Caco-2 (cell line): ENCODE results near the gene GIT2. TPM values are rescaled to one million over a fixed set of nuclear protein-coding genes. Genes with fewer than 3 reads are reported as not detected.

Experiments used
- BruUV-seq: library from RNA; stranded (reverse); fragments of 400-500 nt; replicated peaks from 2 replicates; lab custom pipeline; 2021; lab: Mats Ljungman, UMichigan
- CTCF ChIA-PET: fragments of 300-600 bp; sonication (Branson Sonifier 250); formaldehyde crosslinking; loops from one replicate; lab custom pipeline; 2022; ENCODE audit warnings: antibody characterized with exemption; lab: Charles Lee
- POLR2A ChIA-PET: fragments of 300-600 bp; sonication (Branson Sonifier 250); formaldehyde crosslinking; loops from one replicate; lab custom pipeline; 2022; ENCODE audit warnings: antibody characterized with exemption; lab: Charles Lee
- DNase-seq, 2 experiments: peaks; one replicate each; pipeline versions ENCODE4 v3.0.0 to v3.0.0-alpha.2; 2020 to 2022
- H3K27me3 ChIP-seq: replicated peaks from 2 replicates; pipeline ENCODE4 v1.6.0; 2011; ENCODE audit warnings: low read length; ENCODE audit not compliant: control insufficient read depth, insufficient read depth
- H3K36me3 ChIP-seq: 2 replicates; pipeline ENCODE4 v1.5.1; 2011; ENCODE audit warnings: low read length; ENCODE audit not compliant: control insufficient read depth, insufficient read depth
- H3K4me1 ChIP-seq: fragments of 250-450 bp; sonication (Bioruptor Pico); 2 replicates; pipeline ENCODE4 v1.5.1; 2020; ENCODE audit warnings: mild to moderate bottlenecking
- H3K4me3 ChIP-seq: 2 replicates; pipeline ENCODE4 v1.5.1; 2011; ENCODE audit warnings: low read depth, mild to moderate bottlenecking, control low read depth, low read length
- H3K9me3 ChIP-seq: fragments of 250-450 bp; sonication (Bioruptor Pico); 2 replicates; pipeline ENCODE4 v1.5.1; 2020; ENCODE audit warnings: mild to moderate bottlenecking, moderate library complexity
- H3K27ac Mint-ChIP-seq: one replicate; pipeline ENCODE4 v1.8.0; 2022; ENCODE audit warnings: mixed read lengths; ENCODE audit not compliant: unreplicated experiment
- H3K27me3 Mint-ChIP-seq: one replicate; pipeline ENCODE4 v1.8.0; 2022; ENCODE audit warnings: mixed read lengths; ENCODE audit not compliant: insufficient read depth, unreplicated experiment
- H3K36me3 Mint-ChIP-seq: one replicate; pipeline ENCODE4 v1.8.0; 2022; ENCODE audit warnings: mild to moderate bottlenecking, mixed read lengths; ENCODE audit not compliant: insufficient read depth, unreplicated experiment
- H3K4me1 Mint-ChIP-seq: one replicate; pipeline ENCODE4 v1.8.0; 2022; ENCODE audit warnings: low read depth, mixed read lengths; ENCODE audit not compliant: unreplicated experiment
- H3K4me3 Mint-ChIP-seq: one replicate; pipeline ENCODE4 v1.8.0; 2022; ENCODE audit warnings: mild to moderate bottlenecking, moderate library complexity, mixed read lengths; ENCODE audit not compliant: unreplicated experiment
- H3K9me3 Mint-ChIP-seq: one replicate; pipeline ENCODE4 v1.8.0; 2022; ENCODE audit warnings: mixed read lengths; ENCODE audit not compliant: unreplicated experiment
- CTCF ChIP-seq, 2 experiments: fragments of 200-600 bp in 1 of 2; IDR thresholded peaks; 1 replicate in 1 of 2; 2 replicates in 1 of 2; pipeline versions ENCODE4 v1.5.1 to v1.8.0; 2011 to 2022; ENCODE audit warnings: antibody characterized with exemption in 1 of 2, control low read depth in 1 of 2, inconsistent platforms in 1 of 2, low read depth in 1 of 2, low read length in 1 of 2, mild to moderate bottlenecking in 1 of 2, moderate library complexity in 1 of 2; ENCODE audit not compliant: insufficient read depth in 1 of 2, severe bottlenecking in 1 of 2, unreplicated experiment in 1 of 2
- intact Hi-C: fragments of 100-400 bp; cut with micrococcal nuclease; formaldehyde crosslinking; loops from one replicate; pipeline ENCODE4 v1.10.0; 2022; ENCODE audit not compliant: unreplicated experiment
- total RNA-seq: library from RNA; stranded (reverse); gene quantifications from 2 replicates; pipeline ENCODE4 v1.2.3, GENCODE V29; 2022

Gene GIT2
- total RNA-seq, 1 experiment from 2014 or later = 29.3 TPM

GRCh38 chr12:109995361-109995685 lies 845 bp downstream of the GIT2 start:
- no TSS peak for BruUV-seq
- Histone ChIP-seq H3K9me3 (no peaks in the 10 kb centered on the region), H3K36me3 (no peaks in the 10 kb centered on the region), H3K4me1 (peaks cover 19% of the 10 kb centered on the region), H3K4me3 (peak overlapping the region; percentile 85), H3K27me3 (no peaks in the 10 kb centered on the region)
- Mint-ChIP-seq H3K27ac (peak overlapping the region; percentile 63), H3K36me3 (peaks cover 14% of the 10 kb centered on the region), H3K4me1 (peaks cover 18% of the 10 kb centered on the region), H3K27me3 (no peaks in the 10 kb centered on the region), H3K9me3 (no peaks in the 10 kb centered on the region), H3K4me3 (peak overlapping the region; percentile 87)
- POLR2A ChIA-PET = no interaction called here
- CTCF ChIA-PET = no interaction called here
- no peak for DNase-seq
- intact Hi-C loops = loop anchor here (5.0 kb wide), 1 partner anchor 42 kb away; no protein-coding TSS in a partner anchor
- TF ChIP-seq CTCF (IDR thresholded peaks at IDR 0.05; ENCODE audit: insufficient read depth in 1 of 2, low read depth in 1 of 2, low read length in 1 of 2, severe bottlenecking in 1 of 2, unreplicated experiment in 1 of 2) = no peak

- Mint-ChIP-seq H3K27ac (no peak overlapping the region), H3K9me3 (no peaks in the 10 kb centered on the region), H3K4me3 (peak overlapping the region; percentile 87), H3K36me3 (peaks cover 11% of the 10 kb centered on the region), H3K4me1 (peaks cover 18% of the 10 kb centered on the region), H3K27me3 (no peaks in the 10 kb centered on the region)
- TF ChIP-seq CTCF (IDR thresholded peaks at IDR 0.05; ENCODE audit: insufficient read depth in 1 of 2, low read depth in 1 of 2, low read length in 1 of 2, severe bottlenecking in 1 of 2, unreplicated experiment in 1 of 2) = no peak
- H3K36me3 ChIP-seq = no peaks in the 10 kb centered on the region
- ChIA-PET CTCF (interaction anchor here (0.6 kb wide), 1 partner anchor 12 kb away, joined by 3 read pairs; no protein-coding TSS in a partner anchor), POLR2A (interaction anchor here (0.5 kb wide), 1 partner anchor 437 kb away, joined by 4 read pairs; no protein-coding TSS in a partner anchor)
- DNase-seq = no peak
- H3K4me3 ChIP-seq = peak overlapping the region; percentile 85
- no TSS peak for BruUV-seq
- no peaks in the 10 kb centered on the region for H3K27me3 ChIP-seq
- intact Hi-C loops = loop anchor here (5.0 kb wide), 1 partner anchor 43 kb away; no protein-coding TSS in a partner anchor
- H3K4me1 ChIP-seq = peaks cover 19% of the 10 kb centered on the region
- no peaks in the 10 kb centered on the region for H3K9me3 ChIP-seq
Measured at GRCh38 chr12:109994401-109995175, 1.6 kb downstream of the GIT2 start.

- ChIA-PET POLR2A (no interaction called here), CTCF (no interaction called here)
- no TSS peak for BruUV-seq
- Histone ChIP-seq H3K27me3 (no peaks in the 10 kb centered on the region), H3K4me3 (no peak overlapping the region), H3K36me3 (no peaks in the 10 kb centered on the region), H3K9me3 (no peaks in the 10 kb centered on the region), H3K4me1 (peaks cover 15% of the 10 kb centered on the region)
- no peak for TF ChIP-seq CTCF (IDR thresholded peaks at IDR 0.05; ENCODE audit: insufficient read depth in 1 of 2, low read depth in 1 of 2, low read length in 1 of 2, severe bottlenecking in 1 of 2, unreplicated experiment in 1 of 2)
- intact Hi-C loops = no loop called here
- Mint-ChIP-seq H3K27me3 (no peaks in the 10 kb centered on the region), H3K4me1 (peaks cover 16% of the 10 kb centered on the region), H3K4me3 (no peak overlapping the region), H3K36me3 (peaks cover 17% of the 10 kb centered on the region), H3K27ac (no peak overlapping the region), H3K9me3 (no peaks in the 10 kb centered on the region)
- no peak for DNase-seq
Measured at GRCh38 chr12:109993091-109993490, 3.1 kb downstream of the GIT2 start.
